Measurements from ENCODE around the gene EPB41. TPM values are rescaled to one million over a fixed set of nuclear protein-coding genes. Genes with fewer than 3 reads are reported as not detected.

The EPB41 gene
- total and polyA plus RNA-seq, 12 donors, result 6.6 to 49.5 (median 30.3) TPM

DNA sequence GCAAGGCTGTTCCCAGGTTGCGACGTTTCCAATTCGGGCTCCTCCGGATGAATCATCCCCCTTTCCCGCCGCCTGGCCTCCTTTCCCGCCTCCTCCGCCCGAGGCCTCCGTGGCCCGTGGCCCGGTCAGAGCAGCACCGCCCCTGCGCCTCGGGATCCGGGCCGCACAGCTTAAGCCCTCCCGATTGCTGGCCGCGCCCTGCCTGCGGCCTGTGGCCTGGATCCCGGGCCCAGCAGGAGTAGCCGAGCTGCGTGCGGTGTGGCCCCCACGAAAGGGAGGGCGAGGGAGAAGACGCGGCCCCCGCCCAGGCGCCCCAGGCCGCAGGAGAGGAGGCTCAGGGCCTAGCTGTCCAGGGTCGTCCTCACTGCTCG, 208.3 kb downstream of the EPB41 start:
- TF ChIP-seq POLR2A (IDR thresholded peaks at IDR 0.05), result peak in 1 of 2 donors; percentile 7
- TF ChIP-seq, protein P1, sequence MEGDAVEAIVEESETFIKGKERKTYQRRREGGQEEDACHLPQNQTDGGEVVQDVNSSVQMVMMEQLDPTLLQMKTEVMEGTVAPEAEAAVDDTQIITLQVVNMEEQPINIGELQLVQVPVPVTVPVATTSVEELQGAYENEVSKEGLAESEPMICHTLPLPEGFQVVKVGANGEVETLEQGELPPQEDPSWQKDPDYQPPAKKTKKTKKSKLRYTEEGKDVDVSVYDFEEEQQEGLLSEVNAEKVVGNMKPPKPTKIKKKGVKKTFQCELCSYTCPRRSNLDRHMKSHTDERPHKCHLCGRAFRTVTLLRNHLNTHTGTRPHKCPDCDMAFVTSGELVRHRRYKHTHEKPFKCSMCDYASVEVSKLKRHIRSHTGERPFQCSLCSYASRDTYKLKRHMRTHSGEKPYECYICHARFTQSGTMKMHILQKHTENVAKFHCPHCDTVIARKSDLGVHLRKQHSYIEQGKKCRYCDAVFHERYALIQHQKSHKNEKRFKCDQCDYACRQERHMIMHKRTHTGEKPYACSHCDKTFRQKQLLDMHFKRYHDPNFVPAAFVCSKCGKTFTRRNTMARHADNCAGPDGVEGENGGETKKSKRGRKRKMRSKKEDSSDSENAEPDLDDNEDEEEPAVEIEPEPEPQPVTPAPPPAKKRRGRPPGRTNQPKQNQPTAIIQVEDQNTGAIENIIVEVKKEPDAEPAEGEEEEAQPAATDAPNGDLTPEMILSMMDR (IDR thresholded peaks at IDR 0.05), result no peak
- Histone ChIP-seq H3K4me3 (peak overlapping the region in 1 of 4 donors; percentile 95), H3K27me3 (peaks cover 12% of the 10 kb centered on the region), H3K36me3 (replicated peaks in 1 of 2) (no peaks in the 10 kb centered on the region), H3K9me3 (replicated peaks in 1 of 3) (no peaks in the 10 kb centered on the region), H3K27ac (peak overlapping the region in 4 of 5 donors; percentile 45 to 96 (median 73)), H3K4me1 (replicated peaks in 1 of 2) (peaks cover 22 to 27% of the 10 kb centered on the region in 2 donors)
- 10 to 21% (median 19%) methylated on average over 14 to 34 of the region's 34 CpGs; no CpG with 5 or more reads in 1 of the 4 donors for WGBS, 4 donors
- intact Hi-C loops (cut with DNase I), result loop anchor here in 1 of 2 donors (10.0 kb wide), 1 partner anchor 238 kb away; no protein-coding TSS in a partner anchor
- DNase-seq, result peak in 6 of 7 donors; percentile 43 to 66 (median 56)

DNA sequence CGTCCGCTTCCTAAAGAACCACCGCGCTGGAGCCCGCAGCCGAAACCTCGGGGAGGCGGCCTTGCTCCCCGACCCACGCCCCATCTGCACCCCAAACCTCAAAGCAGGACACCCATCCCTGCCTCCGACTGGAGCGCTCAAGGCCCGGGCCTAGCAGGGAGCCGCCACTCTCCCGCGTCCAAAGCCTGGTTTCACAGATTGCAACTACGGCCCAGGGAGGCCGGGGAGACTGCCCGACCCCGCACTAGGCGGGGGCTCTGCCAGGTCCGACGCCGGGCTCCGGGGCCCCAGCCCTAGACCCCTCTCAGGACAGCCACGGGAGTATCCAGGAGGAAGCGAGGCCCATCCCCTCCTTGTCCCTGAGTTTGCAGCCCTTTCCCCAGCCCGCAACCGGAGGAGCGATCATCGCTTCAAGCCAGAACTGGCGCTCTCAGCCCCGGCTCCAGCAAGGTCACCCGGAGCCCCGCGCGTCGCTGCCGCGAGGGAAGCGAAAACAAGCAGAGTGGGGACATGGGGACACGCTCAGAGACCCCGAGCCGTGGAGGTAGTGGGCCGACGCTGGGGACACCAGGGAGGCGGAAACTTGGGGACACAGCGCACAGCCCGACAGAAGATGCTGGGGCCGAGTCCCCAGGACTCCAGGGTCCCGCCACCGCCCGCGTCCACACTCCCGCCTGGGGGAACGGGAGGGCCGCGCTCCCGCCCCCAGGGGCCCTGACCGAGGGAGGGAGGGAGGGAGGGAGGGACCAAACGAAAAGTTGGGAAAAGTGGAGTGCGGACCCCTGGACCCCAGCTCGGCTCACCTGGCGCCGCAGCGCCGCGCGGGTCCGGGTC, 208.9 kb downstream of the EPB41 start:
- peak in 5 of 7 donors; percentile 28 to 40 (median 30) for DNase-seq
- 7 to 32% (median 12%) methylated on average over 15 to 70 of the region's 70 CpGs for WGBS, 4 donors
- peaks cover 12% of the 10 kb centered on the region for H3K27me3 ChIP-seq
- peaks cover 22 to 27% of the 10 kb centered on the region in 2 donors for H3K4me1 ChIP-seq (replicated peaks in 1 of 2)
- intact Hi-C loops (cut with DNase I), result loop anchor here in 1 of 2 donors (10.0 kb wide), 1 partner anchor 238 kb away; no protein-coding TSS in a partner anchor
- no peaks in the 10 kb centered on the region for H3K9me3 ChIP-seq (replicated peaks in 1 of 3)
- H3K4me3 ChIP-seq, result peak overlapping the region in 2 of 4 donors; percentile 40 to 95
- TF ChIP-seq, protein P1 (IDR thresholded peaks at IDR 0.05), result no peak
- TF ChIP-seq POLR2A (IDR thresholded peaks at IDR 0.05), result no peak
- H3K36me3 ChIP-seq (replicated peaks in 1 of 2), result no peaks in the 10 kb centered on the region
- H3K27ac ChIP-seq, result peak overlapping the region in 4 of 5 donors; percentile 45 to 96 (median 73)

DNA sequence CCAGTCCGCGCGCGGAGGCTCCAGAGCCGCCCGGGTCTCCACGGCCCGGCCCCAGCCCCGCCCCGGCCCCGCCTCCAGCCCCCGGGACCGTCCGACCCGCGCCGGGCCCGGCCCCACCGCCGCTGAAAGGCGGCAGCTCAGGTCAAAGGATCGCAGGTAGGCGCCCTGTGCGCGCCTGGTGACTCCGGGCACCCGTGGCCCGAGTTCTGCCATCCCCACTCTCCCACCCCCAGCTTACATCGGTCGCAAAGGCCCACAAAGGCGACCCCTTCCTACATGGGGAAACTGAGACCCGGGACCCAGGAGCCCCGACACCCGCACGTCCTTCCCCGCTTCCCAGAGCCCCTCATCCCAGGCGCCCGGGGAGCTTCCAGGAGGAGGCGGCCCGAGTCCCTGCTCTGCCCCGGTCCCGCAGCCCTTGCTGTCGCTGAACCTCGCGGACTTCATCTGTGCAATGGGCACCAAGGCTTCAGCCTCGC, 209.6 kb downstream of the EPB41 start, which contains the start of gene TMEM200B:
Gene TMEM200B (minus strand): TSS at position 17 of the 479 bp plus-strand sequence. CDS start 2,075 bp downstream, outside the sequence.
- DNase-seq, result no peak
- TF ChIP-seq, protein P1 (IDR thresholded peaks at IDR 0.05), result no peak
- TF ChIP-seq POLR2A (IDR thresholded peaks at IDR 0.05), result no peak
- 1 to 2% (median 1%) methylated on average over 11 to 46 of the region's 46 CpGs; no CpG with 5 or more reads in 1 of the 4 donors for WGBS, 4 donors
- peak within 1 kb of the TSS in 2 of 4 donors; percentile 40 to 95 for H3K4me3 ChIP-seq
- H3K9me3 ChIP-seq (replicated peaks in 1 of 3), result no peaks in the 10 kb centered on the region
- H3K36me3 ChIP-seq (replicated peaks in 1 of 2), result no peaks in the 10 kb centered on the region
- H3K27ac ChIP-seq, result peak within 1 kb of the TSS in 4 of 5 donors; percentile 45 to 96 (median 80)
- peaks cover 12% of the 10 kb centered on the region for H3K27me3 ChIP-seq
- H3K4me1 ChIP-seq (replicated peaks in 1 of 2), result peaks cover 22 to 27% of the 10 kb centered on the region in 2 donors
- intact Hi-C loops (cut with DNase I), result loop anchor here in 1 of 2 donors (10.0 kb wide), 1 partner anchor 239 kb away; no protein-coding TSS in a partner anchor
